CD4-positive, alpha-beta T cell treated with Interleukin-10 for 1 hour (primary cell): ENCODE results near the gene NBDY.

Experiments used
- DNase-seq: peaks from one replicate; pipeline ENCODE4 v3.0.0-alpha.2; 2020

NBDY gene

DNA sequence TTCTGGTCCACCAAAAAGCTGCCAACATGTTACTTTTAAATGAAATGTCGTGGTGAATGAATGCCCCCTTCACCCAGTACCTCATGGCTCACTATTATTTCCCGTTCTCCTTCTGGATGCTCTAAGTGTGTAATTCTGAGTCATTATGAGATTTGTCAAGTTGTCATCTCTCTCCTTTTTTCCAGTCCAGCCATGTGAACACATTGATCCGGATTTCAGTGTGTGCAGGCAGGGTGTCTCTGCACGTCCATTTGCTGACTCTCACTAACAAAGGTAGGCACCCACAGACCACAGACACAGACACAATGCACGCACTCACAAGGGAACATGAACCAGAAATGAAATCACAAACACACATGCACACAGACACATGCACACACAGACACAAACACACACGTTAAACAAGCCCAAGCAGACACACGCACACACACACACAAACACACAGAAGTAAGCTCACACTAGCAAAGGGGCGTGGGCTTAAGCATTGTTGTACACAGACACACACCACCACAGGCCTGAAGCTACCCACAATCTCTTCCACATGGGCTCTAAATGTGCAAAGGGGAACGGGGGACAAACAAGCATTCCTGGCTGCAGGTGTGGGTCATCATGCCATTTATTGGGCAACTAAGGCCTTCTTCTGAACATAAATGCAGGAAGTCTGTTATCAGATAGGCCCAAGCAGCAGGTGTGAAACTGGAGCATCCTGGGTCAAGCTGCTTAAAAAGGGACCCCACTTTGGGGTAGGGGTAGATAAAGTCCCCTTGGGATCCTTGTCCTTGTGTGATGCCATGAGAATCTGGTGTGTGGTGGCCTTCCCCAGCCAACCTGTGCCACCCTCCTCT lies 58.1 kb downstream of the NBDY start:
- no peak for DNase-seq

DNA sequence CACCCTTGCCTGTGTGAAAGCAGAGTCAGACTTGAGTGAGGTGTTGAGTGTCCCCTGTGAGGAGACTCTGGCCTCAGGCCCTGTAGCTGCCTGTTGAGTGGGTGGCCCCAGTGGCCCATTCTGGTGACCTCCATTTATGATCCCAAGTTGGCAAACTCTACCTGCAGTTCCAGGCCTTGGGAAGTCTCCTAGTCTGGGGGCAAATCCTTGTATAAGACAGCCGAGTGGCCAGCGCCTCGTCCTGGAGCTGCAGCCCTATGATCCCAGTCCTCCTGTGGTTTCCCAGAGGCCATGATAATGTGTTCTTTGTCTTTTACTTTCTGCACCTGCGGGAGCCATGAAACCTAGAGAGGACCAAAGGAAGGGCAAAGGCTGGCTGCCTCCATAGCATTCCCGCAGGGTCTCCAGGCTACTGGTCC lies 58.7 kb downstream of the NBDY start:
- DNase-seq: no peak

DNA sequence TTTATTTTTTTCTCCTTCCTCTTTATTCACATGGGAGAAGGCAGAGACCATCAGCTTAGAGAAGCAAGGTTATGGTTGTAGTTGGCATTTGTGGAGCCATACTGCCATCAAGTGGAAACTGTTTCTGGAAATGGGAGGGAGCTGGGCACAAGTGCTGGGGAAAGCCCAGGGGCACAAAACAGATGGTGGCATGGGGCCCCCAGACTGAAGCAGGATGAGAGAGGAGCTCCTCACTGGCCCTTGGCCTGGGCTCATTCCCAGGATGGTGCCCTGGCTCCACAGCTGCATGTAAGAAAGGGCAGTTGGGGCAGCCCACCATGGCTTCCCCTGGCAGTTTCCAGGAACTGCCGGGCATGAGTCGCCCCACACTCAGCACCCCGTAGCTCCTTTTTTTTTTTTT lies 59.2 kb downstream of the NBDY start:
- DNase-seq: no peak

DNA sequence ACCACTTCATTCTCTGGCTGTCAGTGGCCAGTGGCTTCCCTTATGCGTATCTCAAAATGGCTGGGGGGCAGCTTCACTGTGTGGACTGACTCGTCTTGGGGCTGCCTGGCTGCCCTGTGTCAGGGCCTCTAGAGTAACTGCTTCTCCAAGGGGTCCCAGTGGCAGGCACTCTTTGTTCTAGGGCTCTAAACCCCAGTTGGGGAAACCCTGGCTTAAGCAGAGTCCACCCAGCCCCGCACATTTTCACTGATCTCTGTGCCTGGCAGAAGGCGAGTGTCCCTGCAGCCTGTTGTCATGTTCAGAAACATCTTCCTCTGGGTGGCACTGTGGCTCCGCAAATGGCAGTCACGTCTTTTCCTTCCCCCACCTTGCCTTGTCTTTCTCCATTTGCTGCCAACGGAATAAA lies 59.7 kb downstream of the NBDY start:
- DNase-seq: no peak

DNA sequence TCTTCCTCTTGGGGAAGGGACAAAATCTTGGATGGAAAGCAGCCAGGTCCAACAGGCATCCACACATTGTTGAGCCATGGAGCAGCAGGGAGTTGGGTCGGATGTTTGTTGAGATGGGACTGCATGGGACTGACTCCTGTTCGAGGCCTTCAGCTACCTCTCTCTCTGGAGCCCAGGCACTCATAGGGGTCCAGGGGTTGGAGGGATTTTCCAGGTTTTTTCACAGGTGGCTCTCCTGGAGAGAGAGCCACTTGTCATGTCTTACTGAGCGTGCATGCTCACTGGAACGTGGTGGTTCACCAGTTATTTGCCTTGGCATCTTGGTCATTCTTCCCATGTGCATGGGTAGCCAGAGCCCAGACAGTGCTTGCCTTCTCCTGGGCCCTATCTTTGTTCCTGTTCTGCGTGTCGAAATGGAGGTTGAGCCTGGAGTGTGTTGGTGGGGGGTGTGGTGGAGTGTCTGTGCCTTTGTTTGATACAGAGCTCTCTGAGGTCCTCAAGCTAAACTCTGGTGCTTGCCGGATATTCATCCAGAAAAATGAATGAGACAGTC lies 60.6 kb downstream of the NBDY start:
- DNase-seq: no peak

DNA sequence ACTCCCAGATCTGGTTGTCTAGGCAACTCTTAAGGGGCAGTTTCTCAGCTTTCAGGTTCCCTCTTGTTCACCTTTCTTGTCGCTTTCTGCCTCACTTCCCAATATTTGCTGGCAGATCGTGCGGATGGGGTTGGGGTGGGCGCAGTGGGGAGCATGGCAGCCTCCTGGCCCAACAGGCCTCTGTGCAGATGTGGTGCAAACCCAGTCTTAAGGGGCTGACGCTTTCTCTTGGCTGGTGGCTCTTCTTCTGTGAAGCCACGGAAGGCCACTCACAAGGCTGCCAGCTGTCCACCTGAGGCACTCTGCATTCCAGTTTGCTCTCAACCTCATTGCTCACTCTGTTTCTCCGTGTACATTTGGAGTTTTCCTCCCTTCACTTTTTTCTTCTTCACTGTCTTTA lies 61.7 kb downstream of the NBDY start:
- no peak for DNase-seq

DNA sequence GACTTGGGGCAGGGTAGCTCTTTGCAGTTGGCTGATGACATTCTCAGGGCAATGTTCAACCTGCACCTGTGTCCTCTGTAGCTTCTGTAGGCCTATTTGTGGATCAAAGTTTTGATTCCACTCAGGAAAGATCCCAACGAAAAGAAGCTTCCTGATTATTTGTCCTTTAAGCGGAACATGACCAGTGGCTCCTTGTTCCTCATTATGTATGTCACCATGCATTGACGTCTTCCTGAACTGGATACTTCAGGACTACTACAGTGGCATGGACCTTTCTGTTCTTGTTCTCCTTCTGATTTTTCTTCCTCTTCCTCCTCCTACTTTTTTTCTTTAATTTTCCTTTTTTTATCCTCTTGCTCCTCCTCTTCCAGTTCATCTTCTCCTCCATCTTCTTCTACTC lies 62.4 kb downstream of the NBDY start:
- no peak for DNase-seq

DNA sequence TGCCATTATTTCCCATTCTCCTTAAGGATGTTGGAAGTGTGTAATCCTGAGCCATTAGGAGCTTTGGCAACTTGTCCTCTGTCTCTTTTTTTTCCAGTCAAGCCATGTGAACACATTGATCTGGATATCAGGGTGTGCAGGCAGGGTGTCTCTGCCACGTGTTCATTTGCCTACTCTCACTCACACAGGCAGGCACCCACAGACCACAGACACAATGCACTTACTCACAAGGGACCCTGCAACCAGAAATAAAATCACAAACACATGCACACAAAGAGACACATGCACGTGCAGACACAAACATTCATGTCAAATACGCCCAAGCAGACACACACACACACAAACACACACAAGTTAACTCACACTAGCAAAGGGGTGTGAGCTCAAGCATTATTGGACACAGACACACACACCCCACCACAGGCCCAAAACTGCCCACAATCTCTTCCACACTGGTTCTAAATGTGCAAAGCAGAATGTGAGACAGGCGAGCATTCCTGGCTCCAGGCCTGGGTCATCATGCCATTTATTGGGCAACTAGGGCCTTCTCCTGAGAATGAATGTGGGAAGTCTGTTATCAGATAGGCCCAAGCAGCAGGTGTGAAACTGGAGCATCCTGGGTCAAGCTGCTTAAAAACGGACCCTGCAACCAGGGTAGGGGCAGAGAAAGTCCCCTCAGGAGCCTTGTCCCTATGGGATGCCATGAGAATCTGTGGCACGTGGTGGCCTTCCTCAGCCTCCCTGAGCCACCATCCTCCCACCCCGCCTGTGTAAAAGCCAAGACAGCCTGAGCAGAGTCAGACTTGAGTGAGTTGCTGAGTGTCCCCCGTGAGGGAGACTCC lies 63.4 kb downstream of the NBDY start:
- no peak for DNase-seq

DNA sequence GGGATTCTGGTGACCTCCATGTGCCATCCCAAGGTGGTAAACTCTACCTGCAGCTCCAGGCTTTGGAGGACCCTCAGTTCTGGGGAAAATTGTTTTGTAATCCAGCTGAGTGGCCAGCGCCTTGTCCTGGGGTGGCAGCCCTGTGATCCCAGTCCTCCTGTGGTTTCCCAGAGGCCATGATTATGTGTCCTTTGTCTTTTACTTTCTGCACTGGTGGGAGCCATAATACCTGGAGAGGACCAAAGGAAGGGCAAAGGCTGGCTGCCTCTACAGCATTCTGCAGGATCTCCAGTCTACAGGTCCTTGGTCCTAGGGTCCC lies 64.0 kb downstream of the NBDY start:
- no peak for DNase-seq

DNA sequence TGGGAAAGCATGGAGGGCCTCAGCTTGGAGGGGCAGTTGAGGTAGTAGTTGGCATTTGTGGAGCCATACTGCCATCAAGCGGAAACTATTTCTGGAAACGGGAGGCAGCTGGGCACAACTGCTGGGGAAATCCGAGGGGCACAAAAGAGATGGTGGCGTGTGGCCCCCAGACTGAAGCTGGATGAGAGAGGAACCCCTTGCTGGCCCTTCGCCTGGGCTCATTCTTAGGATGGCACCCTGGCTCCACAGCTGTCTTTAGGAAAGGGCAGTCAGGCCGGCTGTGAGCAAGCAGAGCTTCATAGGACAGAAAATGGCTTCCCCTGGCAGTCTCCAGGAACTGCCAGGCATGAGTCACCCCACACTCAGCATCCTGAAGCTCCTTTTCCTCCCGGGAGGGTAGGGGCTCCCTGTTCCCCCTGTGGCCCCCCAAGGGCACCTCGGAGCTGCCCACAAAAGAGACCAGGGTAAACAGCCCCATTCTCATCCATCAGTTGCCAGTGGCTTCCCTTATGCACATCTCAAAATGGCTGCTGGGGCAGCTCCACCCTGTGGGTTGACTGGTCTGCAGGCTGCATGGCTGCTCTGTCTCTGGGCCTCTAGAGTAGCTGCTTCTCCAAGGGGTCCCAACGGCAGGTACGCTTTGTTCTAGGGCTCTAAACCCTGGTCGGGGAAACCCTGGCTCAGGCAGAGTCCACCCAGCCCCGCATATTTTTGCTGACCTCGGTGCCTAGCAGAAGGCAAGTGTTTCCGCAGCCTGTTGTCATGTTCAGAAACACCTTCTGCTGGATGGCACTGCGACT lies 64.7 kb downstream of the NBDY start:
- DNase-seq: no peak

DNA sequence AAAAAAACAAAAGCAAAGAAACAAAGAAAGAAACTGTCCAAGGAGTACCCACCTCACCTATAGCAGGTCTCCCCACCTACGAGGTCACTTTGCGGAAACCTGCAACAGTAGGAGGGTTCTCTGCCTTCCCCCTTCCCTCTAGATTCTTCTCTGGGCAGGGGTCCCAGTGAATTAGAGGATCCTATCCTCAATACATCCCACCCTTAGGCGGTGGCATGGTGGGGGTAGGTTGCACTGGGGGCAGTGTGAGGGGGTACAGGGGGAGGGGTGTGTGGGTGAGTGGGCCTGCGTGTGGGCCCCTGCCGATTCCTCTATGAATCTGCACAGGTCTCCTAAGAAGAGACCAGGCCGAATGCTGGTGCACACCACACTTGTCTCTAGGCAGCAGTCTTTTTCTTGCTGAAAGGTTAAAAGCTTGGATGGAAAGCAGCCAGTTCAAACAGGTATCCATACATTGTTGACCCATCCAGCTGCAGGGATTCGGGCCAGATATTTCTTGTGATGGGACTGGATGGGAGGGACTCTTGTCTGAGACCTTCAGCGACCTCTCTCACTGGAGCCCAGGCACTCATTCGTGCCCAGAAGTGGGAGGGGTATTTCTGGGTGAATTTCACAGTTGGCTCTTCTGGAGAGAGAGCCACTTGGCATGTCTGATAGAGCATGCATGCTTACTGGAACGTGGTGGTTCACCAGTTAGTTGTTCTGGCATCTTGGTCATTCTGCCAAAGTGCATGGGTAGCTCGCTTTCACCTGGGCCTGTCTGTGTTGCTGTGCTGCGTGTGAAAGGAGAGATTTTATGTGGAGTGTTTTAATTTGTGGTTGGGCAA lies 65.6 kb downstream of the NBDY start:
- no peak for DNase-seq

DNA sequence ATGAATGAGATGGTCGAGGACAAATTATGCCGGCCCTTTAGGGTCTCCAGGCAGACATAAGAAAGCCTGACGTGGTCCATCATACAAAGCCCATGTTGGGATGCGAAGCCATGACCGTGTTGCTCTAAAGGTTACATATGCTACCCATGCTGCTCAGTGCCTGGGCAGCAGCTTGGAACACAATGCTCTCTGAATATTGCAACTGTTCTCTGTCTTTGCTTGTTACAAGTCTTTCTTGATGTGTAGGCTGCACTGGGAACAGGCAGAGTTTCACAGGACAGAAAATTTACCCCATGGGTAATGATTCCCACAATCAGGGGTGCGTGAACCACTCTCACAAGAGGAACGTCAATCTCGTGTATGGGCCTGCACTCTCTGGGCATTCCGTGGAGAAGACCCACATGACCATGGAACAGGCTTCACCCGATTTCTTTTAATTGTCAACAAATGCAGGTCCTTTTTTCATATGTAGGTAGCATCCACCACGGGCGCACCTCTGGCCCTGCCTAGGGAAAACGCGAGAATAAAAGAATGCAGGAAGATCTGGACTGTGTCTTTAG lies 66.3 kb downstream of the NBDY start:
- DNase-seq: no peak

DNA sequence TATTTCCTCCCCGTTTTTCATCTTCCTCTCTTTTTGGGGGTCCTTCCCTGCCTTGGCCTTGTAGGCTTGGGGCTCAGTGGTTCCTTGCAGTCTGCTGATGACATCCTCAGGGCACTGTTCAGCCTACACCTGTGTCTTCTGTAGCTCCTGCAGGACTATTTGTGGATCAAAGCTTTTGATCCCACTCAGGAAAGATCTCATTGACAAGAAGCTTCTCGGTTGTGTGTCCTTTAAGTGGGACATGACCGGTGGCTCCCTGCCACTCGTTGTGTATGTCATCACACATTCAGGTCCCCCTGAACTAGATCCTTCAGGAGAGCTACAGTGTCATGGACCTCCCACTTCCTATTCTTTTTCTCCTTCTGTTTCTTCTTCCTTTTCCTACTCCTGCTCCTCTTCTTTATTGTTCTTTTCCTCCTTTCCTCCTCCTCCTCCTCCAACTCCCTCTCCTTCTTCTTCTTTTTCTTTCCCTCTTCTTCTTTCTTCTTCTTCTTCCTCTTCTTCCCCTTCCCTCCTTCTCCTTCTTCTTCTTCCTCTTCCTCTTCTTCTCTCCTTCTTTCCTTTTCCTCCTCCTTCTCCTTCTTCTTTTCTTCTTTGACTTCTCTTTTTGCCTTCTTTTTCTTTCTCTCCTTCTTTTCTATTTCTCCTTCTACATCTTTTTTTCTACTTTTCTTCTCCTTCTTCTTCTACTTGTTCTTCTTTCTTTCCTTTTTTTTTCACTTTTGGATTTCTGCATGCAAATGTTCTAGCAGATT lies 67.8 kb downstream of the NBDY start:
- no peak for DNase-seq

DNA sequence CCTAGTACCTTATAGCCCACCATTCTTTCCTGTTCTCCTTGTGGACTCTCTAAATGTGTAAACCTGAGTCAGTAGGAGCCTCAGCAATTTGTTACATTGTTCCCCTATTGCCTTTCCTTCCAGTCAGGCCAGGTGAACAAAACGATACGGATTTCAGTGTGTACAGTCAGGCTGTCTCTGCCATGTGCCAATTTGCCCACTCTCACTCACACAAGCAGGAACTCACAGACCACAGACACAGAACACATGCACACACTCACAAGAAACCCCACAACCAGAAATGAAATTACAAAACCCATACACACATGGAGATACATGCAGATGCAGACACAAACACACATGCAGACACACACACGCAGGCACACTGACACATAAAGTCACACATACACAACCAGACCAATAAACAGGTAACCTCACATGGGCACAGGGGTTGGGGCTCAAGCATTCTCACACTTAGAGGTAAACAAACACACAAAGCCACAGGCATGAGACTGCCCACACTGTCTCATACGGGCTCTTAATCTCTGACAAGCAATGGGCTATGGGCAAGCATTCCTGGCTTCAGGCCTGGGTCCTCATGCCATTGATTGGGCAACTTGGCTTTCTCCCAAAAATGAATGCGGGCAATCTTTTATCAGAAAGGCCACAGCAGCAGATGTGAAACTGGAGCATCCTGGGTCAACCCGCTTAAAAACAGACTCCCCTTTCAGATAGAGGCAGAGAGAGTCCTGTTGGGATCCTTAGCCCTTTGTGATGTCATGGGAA lies 68.7 kb downstream of the NBDY start:
- no peak for DNase-seq

DNA sequence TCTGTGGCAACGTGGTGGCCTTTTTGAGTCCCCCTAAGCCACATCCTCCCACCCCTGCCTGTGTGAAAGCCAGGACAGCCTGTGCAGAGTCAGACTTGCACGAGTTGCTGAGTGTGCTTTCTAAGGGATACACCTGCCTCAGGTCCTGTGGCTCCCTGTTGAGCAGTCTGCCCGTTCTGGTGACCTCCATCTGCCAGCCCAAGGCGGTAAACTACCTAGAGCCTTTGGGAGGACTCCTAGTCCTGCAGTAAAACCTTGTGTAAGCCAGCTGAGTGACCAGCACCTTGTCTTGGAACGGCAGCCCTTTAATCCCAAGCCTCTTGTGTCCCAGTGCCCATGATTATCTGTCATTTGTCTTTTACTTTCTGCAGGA lies 69.3 kb downstream of the NBDY start:
- no peak for DNase-seq

DNA sequence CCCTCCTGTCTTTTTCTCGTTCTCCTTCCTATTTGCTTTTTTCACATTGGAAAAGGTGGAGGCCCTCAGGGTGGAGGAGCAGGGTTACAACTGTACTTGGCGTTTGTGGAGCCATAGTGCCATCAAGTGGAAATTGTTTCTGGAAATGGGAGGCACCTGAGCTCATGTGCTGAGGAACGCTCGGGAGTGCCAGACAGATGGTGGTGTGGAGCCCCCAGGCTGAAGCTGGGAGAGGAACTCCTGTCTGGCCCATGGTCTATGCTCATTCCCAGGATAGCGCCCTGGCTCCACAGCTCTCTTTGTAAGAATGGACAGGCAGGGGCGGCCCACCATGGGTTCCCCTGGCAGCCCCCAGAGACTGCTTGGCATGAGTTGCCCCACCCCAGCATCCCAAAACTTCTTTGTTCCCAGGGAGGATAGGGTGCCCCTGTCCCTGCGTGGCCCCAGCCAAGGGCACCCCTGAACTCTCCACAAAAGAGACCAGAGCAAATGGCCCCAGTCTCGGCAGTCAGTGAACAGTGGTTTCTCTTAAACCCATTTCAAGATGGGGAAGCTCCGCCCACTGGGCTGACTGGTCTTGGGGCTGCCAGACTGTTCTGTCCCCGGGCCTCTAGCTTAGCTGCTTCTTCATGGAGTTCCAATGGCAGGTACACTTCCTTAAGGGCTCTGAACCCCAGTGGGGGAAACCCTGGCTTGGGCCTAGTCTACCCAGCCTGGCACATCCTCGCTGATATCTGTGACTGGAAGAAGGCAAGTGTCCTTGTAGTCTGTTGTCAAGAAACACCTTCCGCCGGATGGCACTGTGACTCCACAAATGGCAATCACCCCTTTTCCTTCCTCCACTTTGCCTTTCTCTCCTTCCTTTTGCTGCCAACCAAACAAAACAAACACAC lies 70.1 kb downstream of the NBDY start:
- no peak for DNase-seq

DNA sequence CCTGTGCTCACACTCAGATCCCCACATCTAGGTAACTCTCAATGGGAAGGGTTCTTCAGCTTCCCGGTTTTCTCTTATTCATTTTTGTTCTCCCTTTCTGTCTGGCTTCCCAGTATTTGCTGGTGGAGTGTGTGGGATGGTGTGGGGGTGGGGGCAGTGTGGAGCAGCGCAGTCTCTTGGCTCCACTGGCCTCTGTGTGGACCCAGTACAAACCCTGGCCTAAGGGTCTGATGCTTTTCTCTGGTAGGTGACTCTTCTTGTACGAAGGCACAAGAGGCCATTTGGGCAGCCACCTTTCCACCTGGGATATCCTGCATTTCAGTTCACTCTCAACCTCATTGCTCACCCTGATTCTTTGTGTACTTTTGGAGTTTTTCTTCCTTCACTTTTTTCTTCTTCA lies 71.3 kb downstream of the NBDY start:
- no peak for DNase-seq

DNA sequence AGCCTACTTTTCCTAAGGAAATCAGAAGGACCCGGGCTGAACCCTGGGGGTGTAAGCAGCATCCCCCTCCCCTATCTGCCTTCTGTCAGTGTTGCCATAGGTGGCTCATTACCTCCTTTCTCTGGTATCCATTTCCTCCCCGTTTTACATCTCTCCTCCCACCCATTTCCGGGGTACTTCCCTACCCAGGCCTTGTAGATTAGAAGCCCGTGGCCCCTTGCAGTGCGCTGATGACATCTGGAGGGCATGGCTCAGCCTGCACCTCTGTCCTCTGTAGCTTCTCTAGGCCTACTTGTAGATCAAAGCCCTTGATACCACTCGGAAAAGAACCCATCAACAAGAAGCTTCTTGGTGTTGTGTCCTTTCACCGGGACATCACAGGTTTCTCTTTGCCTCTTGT lies 71.8 kb downstream of the NBDY start:
- DNase-seq: peak; percentile 67

DNA sequence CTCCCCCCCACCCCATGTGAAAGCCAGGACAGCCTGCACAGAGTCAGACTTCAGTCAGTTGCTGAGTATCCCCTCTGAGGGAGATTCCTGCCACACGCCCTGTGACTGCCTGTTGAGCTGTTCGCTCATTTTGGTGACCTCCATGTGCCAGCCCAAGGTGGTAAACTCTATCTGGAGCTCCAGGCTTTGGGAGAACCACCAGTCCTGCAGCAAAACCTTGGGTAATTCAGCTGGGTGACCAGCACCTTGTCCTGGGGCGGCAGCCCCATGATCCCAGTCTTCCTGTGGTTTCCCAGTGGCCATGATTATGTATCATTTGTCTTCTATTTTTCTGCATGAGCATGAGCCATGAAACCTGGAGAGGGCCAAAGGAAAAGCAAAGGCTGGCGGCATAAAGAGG lies 73.4 kb downstream of the NBDY start:
- no peak for DNase-seq
